Naive thymus-derived CD8-positive, alpha-beta T cell (primary cell): Measurements from ENCODE around the gene WARS2. TPM values are rescaled to one million over a fixed set of nuclear protein-coding genes. Genes with fewer than 3 reads are reported as not detected.

Source experiments
- ATAC-seq, 2 donors: fragments of 150-1000 bp; cut with Tn5 transposase in 1 of 2; sonication (Bioruptor Pico), chemical (Tn5 transposase) in 1 of 2; 1 replicate in 1 of 2; 2 replicates in 1 of 2; pipeline ENCODE4 v1.10.0; 2021; ENCODE audit warnings: mild to moderate bottlenecking in 2 of 2, moderate library complexity in 2 of 2
- POLR2A ChIA-PET: fragments of 350-600 bp; sonication (Branson Sonifier 250); formaldehyde crosslinking; loops from one replicate; lab custom pipeline; 2021; ENCODE audit warnings: antibody characterized with exemption; lab: Charles Lee
- DNase-seq, 10 donors: peaks; one replicate each; pipeline versions ENCODE4 v3.0.0 to v3.0.0-alpha.2; 2020 to 2022
- H3K27ac Mint-ChIP-seq, 10 donors: one replicate each; pipeline ENCODE4 v1.8.0; 2020 to 2022; ENCODE audit warnings: mild to moderate bottlenecking in 10 of 10, mixed read lengths in 10 of 10, moderate library complexity in 4 of 10, inconsistent platforms in 1 of 10
- H3K27me3 Mint-ChIP-seq, 5 donors: one replicate each; pipeline ENCODE4 v1.8.0; 2021 to 2022; ENCODE audit warnings: mixed read lengths in 5 of 5
- H3K36me3 Mint-ChIP-seq, 3 donors: one replicate each; pipeline ENCODE4 v1.8.0; 2020 to 2022; ENCODE audit warnings: mixed read lengths in 3 of 3, mild to moderate bottlenecking in 2 of 3, inconsistent platforms in 1 of 3
- H3K4me1 Mint-ChIP-seq, 4 donors: one replicate each; pipeline ENCODE4 v1.8.0; 2021 to 2022; ENCODE audit warnings: mixed read lengths in 4 of 4
- H3K4me3 Mint-ChIP-seq, 10 donors: one replicate each; pipeline ENCODE4 v1.8.0; 2020 to 2022; ENCODE audit warnings: mild to moderate bottlenecking in 10 of 10, mixed read lengths in 10 of 10, moderate library complexity in 6 of 10, inconsistent platforms in 1 of 10
- H3K9me3 Mint-ChIP-seq, 9 donors: one replicate each; pipeline ENCODE4 v1.8.0; 2020 to 2022; ENCODE audit warnings: mixed read lengths in 9 of 9, mild to moderate bottlenecking in 3 of 9, inconsistent platforms in 1 of 9, moderate library complexity in 1 of 9
- polyA plus RNA-seq, 3 donors: library from polyadenylated mRNA; unstranded; fragments of 300-500 nt; fragmentation: Illumina TruSeq; gene quantifications; one replicate each; pipeline ENCODE4 v1.2.3, GENCODE V29; 2021
- total RNA-seq, 8 experiments: library from RNA in 2 of 8; stranded (reverse) in 2 of 8; gene quantifications; one replicate each; pipeline ENCODE4 v1.2.3 and lab custom pipeline; 2021 to 2026

Gene WARS2
- total and polyA plus RNA-seq, 5 experiments from 2014 or later, result 8.4 to 15.6 (median 9.7) TPM

- ATAC-seq (no peak), DNase-seq (no peak)
- POLR2A ChIA-PET, result no interaction called here
- Mint-ChIP-seq H3K4me1 (peaks cover 0 to 9% (median 2%) of the 10 kb centered on the region in 4 donors), H3K4me3 (no peak overlapping the region), H3K36me3 (peaks cover 2 to 51% (median 39%) of the 10 kb centered on the region in 3 donors), H3K9me3 (peaks cover 4 to 75% (median 29%) of the 10 kb centered on the region in 9 donors), H3K27ac (no peak overlapping the region), H3K27me3 (no peaks in the 10 kb centered on the region)
Measured at GRCh38 chr1:119102051-119102450, 38.4 kb downstream of the WARS2 start.

GRCh38 chr1:119101563-119101962, 38.9 kb downstream of the WARS2 start:
- no peak for ATAC-seq
- Mint-ChIP-seq H3K4me1 (peaks cover 0 to 9% (median 2%) of the 10 kb centered on the region in 4 donors), H3K9me3 (peaks cover 4 to 71% (median 26%) of the 10 kb centered on the region in 9 donors), H3K27me3 (no peaks in the 10 kb centered on the region), H3K36me3 (peaks cover 2 to 46% (median 35%) of the 10 kb centered on the region in 3 donors), H3K27ac (no peak overlapping the region), H3K4me3 (no peak overlapping the region)
- no peak for DNase-seq
- POLR2A ChIA-PET, result no interaction called here

GRCh38 chr1:119099775-119100174, 40.7 kb downstream of the WARS2 start:
- H3K4me3 Mint-ChIP-seq, result no peak overlapping the region
- H3K9me3 Mint-ChIP-seq, result peaks cover 0 to 54% (median 16%) of the 10 kb centered on the region in 9 donors
- DNase-seq (no peak), ATAC-seq (no peak)
- H3K27ac Mint-ChIP-seq, result no peak overlapping the region
- POLR2A ChIA-PET, result no interaction called here
- peaks cover 0 to 9% (median 2%) of the 10 kb centered on the region in 4 donors for H3K4me1 Mint-ChIP-seq
- peaks cover 0 to 31% (median 21%) of the 10 kb centered on the region in 3 donors for H3K36me3 Mint-ChIP-seq
- H3K27me3 Mint-ChIP-seq, result no peaks in the 10 kb centered on the region

GRCh38 chr1:119097380-119097779, 43.1 kb downstream of the WARS2 start:
- Mint-ChIP-seq H3K36me3 (peaks cover 2 to 31% (median 30%) of the 10 kb centered on the region in 3 donors), H3K4me3 (no peak overlapping the region), H3K9me3 (peaks cover 0 to 53% (median 14%) of the 10 kb centered on the region in 9 donors), H3K4me1 (peaks cover 0 to 7% (median 2%) of the 10 kb centered on the region in 4 donors), H3K27ac (no peak overlapping the region), H3K27me3 (no peaks in the 10 kb centered on the region)
- ATAC-seq (no peak), DNase-seq (no peak)
- POLR2A ChIA-PET, result no interaction called here

GRCh38 chr1:119093721-119094120, 46.7 kb downstream of the WARS2 start:
- H3K4me3 Mint-ChIP-seq, result no peak overlapping the region
- peaks cover 10 to 38% (median 38%) of the 10 kb centered on the region in 3 donors for H3K36me3 Mint-ChIP-seq
- H3K27me3 Mint-ChIP-seq, result no peaks in the 10 kb centered on the region
- ATAC-seq (no peak), DNase-seq (no peak)
- H3K4me1 Mint-ChIP-seq, result peaks cover 0 to 4% (median 2%) of the 10 kb centered on the region in 4 donors
- POLR2A ChIA-PET, result no interaction called here
- no peak overlapping the region for H3K27ac Mint-ChIP-seq
- H3K9me3 Mint-ChIP-seq, result peaks cover 6 to 47% (median 25%) of the 10 kb centered on the region in 9 donors

GRCh38 chr1:119091618-119092017, 48.8 kb downstream of the WARS2 start:
- ATAC-seq (no peak), DNase-seq (no peak)
- H3K4me1 Mint-ChIP-seq, result peaks cover 0 to 5% (median 3%) of the 10 kb centered on the region in 4 donors
- POLR2A ChIA-PET, result no interaction called here
- peaks cover 9 to 50% (median 29%) of the 10 kb centered on the region in 9 donors for H3K9me3 Mint-ChIP-seq
- H3K27me3 Mint-ChIP-seq, result no peaks in the 10 kb centered on the region
- H3K36me3 Mint-ChIP-seq, result peaks cover 14 to 52% (median 42%) of the 10 kb centered on the region in 3 donors
- peak overlapping the region in 1 of 10 donors; percentile 17 for H3K27ac Mint-ChIP-seq
- H3K4me3 Mint-ChIP-seq, result no peak overlapping the region

- peaks cover 21 to 62% (median 52%) of the 10 kb centered on the region in 3 donors for H3K36me3 Mint-ChIP-seq
- peaks cover 0 to 8% (median 5%) of the 10 kb centered on the region in 4 donors for H3K4me1 Mint-ChIP-seq
- H3K27me3 Mint-ChIP-seq, result no peaks in the 10 kb centered on the region
- POLR2A ChIA-PET, result no interaction called here
- H3K27ac Mint-ChIP-seq, result no peak overlapping the region
- DNase-seq (no peak), ATAC-seq (no peak)
- no peak overlapping the region for H3K4me3 Mint-ChIP-seq
- peaks cover 11 to 63% (median 35%) of the 10 kb centered on the region in 9 donors for H3K9me3 Mint-ChIP-seq
Measured at GRCh38 chr1:119090250-119090649, 50.2 kb downstream of the WARS2 start.

- POLR2A ChIA-PET, result no interaction called here
- Mint-ChIP-seq H3K27me3 (no peaks in the 10 kb centered on the region), H3K36me3 (peaks cover 26 to 57% (median 44%) of the 10 kb centered on the region in 3 donors), H3K4me3 (no peak overlapping the region), H3K27ac (no peak overlapping the region), H3K4me1 (peaks cover 0 to 11% (median 6%) of the 10 kb centered on the region in 4 donors), H3K9me3 (peaks cover 10 to 62% (median 31%) of the 10 kb centered on the region in 9 donors)
- DNase-seq (no peak), ATAC-seq (no peak)
Measured at GRCh38 chr1:119086830-119087229, 53.6 kb downstream of the WARS2 start.

GRCh38 chr1:119084798-119085197, 55.7 kb downstream of the WARS2 start:
- ATAC-seq (no peak), DNase-seq (no peak)
- Mint-ChIP-seq H3K4me3 (peak overlapping the region in 1 of 10 donors; percentile 17), H3K27me3 (no peaks in the 10 kb centered on the region), H3K36me3 (peaks cover 22 to 49% (median 42%) of the 10 kb centered on the region in 3 donors), H3K4me1 (peaks cover 0 to 11% (median 6%) of the 10 kb centered on the region in 4 donors), H3K27ac (no peak overlapping the region), H3K9me3 (peaks cover 8 to 52% (median 28%) of the 10 kb centered on the region in 9 donors)
- POLR2A ChIA-PET, result no interaction called here

- Mint-ChIP-seq H3K27me3 (no peaks in the 10 kb centered on the region), H3K27ac (no peak overlapping the region), H3K9me3 (peaks cover 8 to 53% (median 24%) of the 10 kb centered on the region in 9 donors), H3K4me3 (no peak overlapping the region), H3K4me1 (peaks cover 0 to 11% (median 6%) of the 10 kb centered on the region in 4 donors), H3K36me3 (peaks cover 19 to 45% (median 43%) of the 10 kb centered on the region in 3 donors)
- POLR2A ChIA-PET, result no interaction called here
- no peak for DNase-seq
- no peak for ATAC-seq
Measured at GRCh38 chr1:119083980-119084379, 56.5 kb downstream of the WARS2 start.

GRCh38 chr1:119083479-119083878, 57.0 kb downstream of the WARS2 start:
- H3K27ac Mint-ChIP-seq, result no peak overlapping the region
- no peaks in the 10 kb centered on the region for H3K27me3 Mint-ChIP-seq
- ATAC-seq (no peak), DNase-seq (no peak)
- peaks cover 19 to 49% (median 46%) of the 10 kb centered on the region in 3 donors for H3K36me3 Mint-ChIP-seq
- H3K4me1 Mint-ChIP-seq, result peaks cover 0 to 11% (median 6%) of the 10 kb centered on the region in 4 donors
- H3K4me3 Mint-ChIP-seq, result no peak overlapping the region
- POLR2A ChIA-PET, result no interaction called here
- H3K9me3 Mint-ChIP-seq, result peaks cover 8 to 58% (median 28%) of the 10 kb centered on the region in 9 donors

- Mint-ChIP-seq H3K4me3 (no peak overlapping the region), H3K27ac (no peak overlapping the region), H3K27me3 (no peaks in the 10 kb centered on the region), H3K9me3 (peaks cover 4 to 50% (median 17%) of the 10 kb centered on the region in 9 donors), H3K4me1 (peaks cover 0 to 7% (median 3%) of the 10 kb centered on the region in 4 donors), H3K36me3 (peaks cover 20 to 46% (median 36%) of the 10 kb centered on the region in 3 donors)
- DNase-seq (no peak), ATAC-seq (no peak)
- POLR2A ChIA-PET, result no interaction called here
Measured at GRCh38 chr1:119081700-119082099, 58.8 kb downstream of the WARS2 start.

GRCh38 chr1:119081267-119081666, 59.2 kb downstream of the WARS2 start:
- no peak overlapping the region for H3K4me3 Mint-ChIP-seq
- no peaks in the 10 kb centered on the region for H3K27me3 Mint-ChIP-seq
- peaks cover 24 to 48% (median 38%) of the 10 kb centered on the region in 3 donors for H3K36me3 Mint-ChIP-seq
- no peak overlapping the region for H3K27ac Mint-ChIP-seq
- POLR2A ChIA-PET, result no interaction called here
- DNase-seq, result no peak
- peaks cover 5 to 48% (median 14%) of the 10 kb centered on the region in 9 donors for H3K9me3 Mint-ChIP-seq
- no peak for ATAC-seq
- peaks cover 0 to 6% (median 3%) of the 10 kb centered on the region in 4 donors for H3K4me1 Mint-ChIP-seq
